ENCODE results near the gene GLIS1. TPM values are rescaled to one million over a fixed set of nuclear protein-coding genes. Genes with fewer than 3 reads are reported as not detected.
A peak's percentile ranks its signal among the peaks of the same experiment; 100 is the strongest.

GLIS1 gene
- total and polyA plus RNA-seq, 2 experiments from 2014 or later = 0.26 to 0.31 TPM

- Mint-ChIP-seq H3K4me3 (no peak overlapping the region; the same call in 2 of the 3 replicates), H3K27me3 (ENCODE audit: insufficient read depth, low read depth, poor library complexity) (peaks cover 24% of the 10 kb centered on the region), H3K9me3 (no peaks in the 10 kb centered on the region; the same call in 2 of the 3 replicates), H3K36me3 (ENCODE audit: low read depth) (no peaks in the 10 kb centered on the region; the same call in 2 of the 3 replicates), H3K4me1 (peaks cover 27% of the 10 kb centered on the region), H3K27ac (no peak overlapping the region)
- Histone ChIP-seq H3K4me3 (no peak overlapping the region), H2AFZ (peak overlapping the region; percentile 90), H3F3A (replicated peaks; ENCODE audit: low read depth) (no peaks in the 10 kb centered on the region), H3K79me2 (replicated peaks; ENCODE audit: insufficient read depth) (no peaks in the 10 kb centered on the region), H3K36me3 (ENCODE audit: insufficient read depth) (no peaks in the 10 kb centered on the region), H3K27ac (ENCODE audit: low read depth) (no peak overlapping the region), H3K27me3 (ENCODE audit: insufficient read depth) (no peaks in the 10 kb centered on the region), H3K4me2 (no peak overlapping the region; the same call in 1 of the 2 replicates), H3K4me1 (ENCODE audit: insufficient read depth) (peaks cover 5% of the 10 kb centered on the region; the same call in 1 of the 2 replicates), H3K9me2 (ENCODE audit: insufficient read depth) (no peaks in the 10 kb centered on the region), H4K20me1 (replicated peaks; ENCODE audit: insufficient read depth) (no peaks in the 10 kb centered on the region)
- no peak for DNase-seq (ENCODE audit: low spot score)
- no peak for TF ChIP-seq STAT1 (IDR thresholded peaks at IDR 0.05; ENCODE audit: unreplicated experiment)
- no peak for TF ChIP-seq ZNF462 (CRISPR knock-in tag; IDR thresholded peaks at IDR 0.05)
- no peak for TF ChIP-seq ETS1 (IDR thresholded peaks at IDR 0.05)
- no peak for TF ChIP-seq REST (IDR thresholded peaks at IDR 0.05; ENCODE audit: unreplicated experiment)
- no peak for TF ChIP-seq EZH2 (IDR thresholded peaks at IDR 0.05; ENCODE audit: low read depth, unreplicated experiment)
- TF ChIP-seq ZNF331 (CRISPR knock-in tag; IDR thresholded peaks at IDR 0.05; ENCODE audit: low read depth) = no peak
- TF ChIP-seq JUNB (IDR thresholded peaks at IDR 0.05; ENCODE audit: unreplicated experiment) = no peak
- no peak for TF ChIP-seq ZNF114 (CRISPR knock-in tag; IDR thresholded peaks at IDR 0.05)
- TF ChIP-seq NANOG (IDR thresholded peaks at IDR 0.05; ENCODE audit: borderline replicate concordance) = no peak
- no peak for TF ChIP-seq EZH2phosphoT487 (IDR thresholded peaks at IDR 0.05; ENCODE audit: unreplicated experiment)
- no peak for TF ChIP-seq POLR2AphosphoS5 (IDR thresholded peaks at IDR 0.05; ENCODE audit: low read depth)
- no peak for TF ChIP-seq CTCF (conservative IDR thresholded peaks at IDR 0.05; ENCODE audit: low read depth in 2 of 2)
- no peak for TF ChIP-seq CREB1 (CRISPR knock-in tag; IDR thresholded peaks at IDR 0.05; ENCODE audit: low read depth)
- peak; percentile 6 for ATAC-seq
Measured at GRCh38 chr1:53503433-53504217, 235.3 kb downstream of the GLIS1 start.

Data from GM23338 (cell line).